Medulla oblongata (tissue), 1 donor: ENCODE results near the gene ASCC3.

Experiments used
- DNase-seq: peaks from one replicate; pipeline ENCODE4 v3.0.0-alpha.2; 2015; ENCODE audit errors: extremely low spot score

Gene ASCC3

DNA sequence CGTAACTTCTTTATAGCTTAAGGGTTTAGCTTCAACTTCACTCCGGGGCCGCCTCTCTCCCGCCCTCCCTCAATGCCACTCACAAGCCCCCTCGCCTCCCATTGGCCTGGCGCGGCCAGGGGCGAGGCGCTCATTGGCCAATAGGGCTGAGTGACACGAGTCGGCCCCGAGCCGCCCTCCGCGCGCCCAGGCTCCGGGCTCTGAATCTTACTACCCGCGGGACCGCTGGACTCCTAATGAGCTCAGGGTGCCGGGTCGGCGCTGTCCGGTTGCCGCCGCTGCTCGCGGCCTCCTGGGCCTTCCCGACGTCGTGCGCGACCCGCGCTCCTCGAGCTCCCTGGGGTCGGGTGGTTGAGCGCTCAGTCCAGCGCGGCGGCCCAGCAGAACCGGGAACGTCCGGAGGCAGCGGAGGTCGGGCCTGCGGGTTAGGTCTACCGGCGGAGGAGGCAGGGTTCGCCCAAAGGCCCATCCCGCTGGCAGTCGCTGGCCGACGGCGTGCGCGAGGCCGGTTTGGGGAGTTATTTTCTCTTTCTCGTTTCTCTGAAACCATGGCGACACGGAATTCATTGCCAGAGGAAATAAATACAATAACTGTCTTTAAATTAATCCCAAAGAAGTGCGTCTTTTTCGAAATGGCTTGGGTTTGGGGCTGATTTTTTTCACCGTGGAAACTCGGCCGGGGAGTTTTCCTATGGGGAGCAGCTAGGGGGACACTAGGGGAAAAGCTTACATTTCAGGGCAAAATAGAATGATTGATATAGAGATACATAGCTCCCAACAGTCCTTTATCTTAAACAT is 416.0 kb downstream of the ASCC3 start, which contains the start of gene SIM1:
TSS of gene SIM1 (minus strand) at position 19 of the 798 bp plus-strand sequence. CDS start 1,453 bp downstream, outside the sequence.
- no peak for DNase-seq

DNA sequence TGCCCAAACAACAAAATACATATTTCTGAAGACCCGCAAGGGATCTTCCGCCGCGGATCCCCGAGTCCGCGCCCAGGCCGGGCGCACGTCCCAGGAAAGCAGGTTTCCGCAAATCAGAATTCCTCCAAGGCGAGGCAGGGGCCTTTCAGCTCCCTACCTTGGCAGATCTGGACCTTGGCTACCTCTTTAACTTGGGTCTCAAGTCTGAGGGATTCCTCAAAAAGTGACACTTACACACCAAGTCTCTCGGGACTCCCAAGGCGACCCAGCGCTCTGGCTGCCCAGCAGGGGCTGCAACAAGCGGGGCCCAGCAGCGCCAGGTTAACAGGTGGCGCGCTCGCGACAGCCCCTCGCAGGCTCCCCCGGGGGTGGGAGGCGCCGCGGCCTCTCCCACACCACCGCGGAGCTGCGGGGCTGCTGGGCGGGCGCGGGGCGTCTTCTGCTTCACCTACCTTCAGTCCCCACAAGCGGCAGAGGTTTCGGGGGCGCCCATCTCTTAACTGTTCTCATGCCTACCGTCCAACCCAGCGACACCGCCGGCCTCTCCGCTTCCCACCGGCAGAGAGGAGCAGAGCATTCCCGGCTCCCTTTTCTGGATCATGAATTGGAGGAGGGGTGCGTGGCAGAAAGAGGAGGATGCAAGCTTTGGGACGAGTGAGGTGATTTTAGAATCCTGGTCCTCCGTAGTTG is 416.8 kb downstream of the ASCC3 start:
- no peak for DNase-seq

DNA sequence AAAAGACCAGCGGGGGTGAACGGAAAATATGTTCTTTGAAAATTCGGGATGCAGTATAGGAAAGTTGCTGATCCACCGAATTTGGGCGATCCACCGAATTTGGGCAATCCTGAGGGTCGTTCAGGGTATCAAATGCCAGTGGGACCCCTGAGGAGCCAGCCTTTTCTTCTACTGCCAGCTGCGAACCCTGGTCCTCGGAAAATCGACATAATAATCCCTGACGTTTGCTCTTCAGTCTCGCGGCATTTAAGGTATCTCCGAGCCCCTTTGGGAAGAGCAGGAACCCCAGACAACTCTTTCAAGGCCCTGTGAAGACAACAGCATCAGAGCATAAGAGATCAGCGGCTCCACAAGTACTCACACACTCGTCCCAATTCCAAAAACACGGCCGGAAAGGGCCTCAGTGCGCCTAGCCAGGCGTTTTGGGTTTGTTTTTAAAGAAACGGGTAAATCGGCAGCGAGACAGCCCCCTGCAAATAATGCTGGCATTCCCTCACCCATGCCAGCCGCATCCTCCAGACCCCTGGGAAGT is 417.4 kb downstream of the ASCC3 start:
- DNase-seq = no peak

DNA sequence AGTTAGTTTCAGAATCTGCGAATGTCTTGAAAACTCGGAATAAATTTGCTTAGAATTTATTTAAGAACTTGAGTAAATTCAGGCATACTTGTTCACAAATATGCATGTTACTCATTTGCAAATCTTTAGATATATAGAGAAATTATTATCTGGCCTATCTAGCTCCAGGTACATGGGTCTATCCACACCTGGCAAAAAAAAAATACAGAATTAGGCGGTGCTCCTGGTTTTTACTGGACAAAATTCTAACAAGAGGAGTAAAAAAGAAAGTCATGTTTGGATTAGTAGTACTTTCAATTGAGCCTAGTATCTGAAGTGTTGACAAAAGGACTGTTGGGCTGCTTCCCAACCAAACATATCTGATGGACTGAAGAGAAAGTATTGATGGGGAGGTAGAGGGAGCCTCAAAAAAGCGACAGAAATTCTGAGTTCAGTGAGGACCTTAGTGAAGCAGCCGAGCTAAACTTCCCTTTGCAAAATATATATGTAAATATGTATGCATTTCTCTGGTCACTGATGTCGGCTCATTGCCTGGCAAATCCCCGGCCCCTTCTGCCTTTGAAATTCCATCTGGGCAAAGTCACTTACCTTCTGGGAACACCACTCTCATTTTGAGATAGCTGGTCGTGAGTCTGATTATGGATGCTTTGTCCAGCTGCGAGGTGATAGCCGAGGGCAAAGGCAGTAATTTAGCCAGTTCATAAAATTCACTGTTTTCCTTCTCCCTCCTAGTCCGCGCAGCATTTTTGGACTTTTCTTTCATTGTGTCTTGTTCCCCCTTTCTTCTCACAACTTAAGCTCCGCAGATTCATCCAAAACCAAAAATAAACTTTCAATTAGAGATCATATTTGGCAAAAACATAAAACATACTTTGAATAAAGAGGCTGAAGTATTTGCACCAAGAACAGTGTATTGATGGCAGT is 418.2 kb downstream of the ASCC3 start:
- no peak for DNase-seq

DNA sequence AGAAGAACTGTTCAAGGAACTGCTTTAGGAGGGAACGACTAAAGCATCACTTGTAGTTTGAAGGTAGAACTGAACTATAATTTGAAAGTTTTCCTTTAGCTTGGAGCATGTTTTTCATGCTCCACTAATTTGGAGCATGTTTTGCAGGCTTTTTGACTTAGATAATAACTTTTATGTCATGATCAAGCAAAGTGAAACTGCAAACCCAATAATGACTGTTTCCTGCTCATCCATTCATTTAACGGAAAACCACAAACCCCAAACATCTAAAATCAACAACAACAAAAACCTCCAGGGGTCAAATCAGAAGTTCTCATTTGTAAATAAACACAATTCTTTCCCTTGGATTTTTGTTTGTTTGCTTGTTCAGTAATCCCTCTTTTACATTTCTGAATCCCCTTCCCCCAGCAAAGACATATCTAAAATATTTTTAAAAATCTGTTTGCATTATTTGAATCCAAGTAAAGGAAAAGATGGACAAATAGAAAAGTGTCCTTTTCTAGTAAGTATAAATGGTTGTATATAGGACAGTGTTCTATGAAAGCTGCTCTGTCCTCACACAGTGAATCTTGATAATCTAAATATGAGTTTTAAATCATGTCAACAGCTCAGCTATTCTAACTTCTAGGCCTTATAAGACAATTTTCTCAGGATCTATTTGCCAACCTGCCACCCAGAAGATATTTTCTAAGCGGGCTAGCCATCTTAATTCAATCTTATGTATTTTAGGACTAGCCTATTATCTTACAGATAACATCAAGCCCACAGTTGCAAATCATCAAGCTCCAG is 419.0 kb downstream of the ASCC3 start:
- no peak for DNase-seq

DNA sequence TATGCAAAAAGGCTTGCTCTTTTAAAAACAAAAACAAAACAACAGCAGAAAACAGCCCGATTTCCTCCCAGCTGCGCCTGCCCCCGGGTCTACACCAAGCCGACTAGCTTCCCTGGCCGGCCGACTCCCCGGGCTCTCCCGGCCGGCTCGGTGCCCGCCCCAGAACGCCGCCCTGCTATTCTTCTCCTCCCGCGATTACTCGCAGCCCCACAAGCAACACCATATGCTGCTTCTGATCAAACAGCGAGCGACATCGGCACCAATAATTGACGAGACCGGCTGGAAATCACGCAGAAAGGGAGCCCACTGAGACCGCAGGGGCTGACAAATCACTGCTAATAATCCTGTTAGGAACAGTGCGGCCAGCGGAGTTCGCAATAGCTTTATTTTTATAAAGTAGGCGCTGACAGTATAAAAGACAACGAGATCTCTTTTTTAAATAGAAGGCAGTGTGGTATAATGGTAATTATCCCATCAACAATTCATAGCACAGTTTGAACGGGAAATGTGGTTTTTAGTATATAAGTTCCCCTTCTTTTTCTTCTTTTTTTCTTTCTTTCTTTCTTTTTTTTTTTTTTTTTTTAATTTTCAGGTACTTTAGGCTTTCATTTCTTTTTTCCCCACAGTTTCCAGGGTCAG is 419.7 kb downstream of the ASCC3 start:
- DNase-seq = no peak

DNA sequence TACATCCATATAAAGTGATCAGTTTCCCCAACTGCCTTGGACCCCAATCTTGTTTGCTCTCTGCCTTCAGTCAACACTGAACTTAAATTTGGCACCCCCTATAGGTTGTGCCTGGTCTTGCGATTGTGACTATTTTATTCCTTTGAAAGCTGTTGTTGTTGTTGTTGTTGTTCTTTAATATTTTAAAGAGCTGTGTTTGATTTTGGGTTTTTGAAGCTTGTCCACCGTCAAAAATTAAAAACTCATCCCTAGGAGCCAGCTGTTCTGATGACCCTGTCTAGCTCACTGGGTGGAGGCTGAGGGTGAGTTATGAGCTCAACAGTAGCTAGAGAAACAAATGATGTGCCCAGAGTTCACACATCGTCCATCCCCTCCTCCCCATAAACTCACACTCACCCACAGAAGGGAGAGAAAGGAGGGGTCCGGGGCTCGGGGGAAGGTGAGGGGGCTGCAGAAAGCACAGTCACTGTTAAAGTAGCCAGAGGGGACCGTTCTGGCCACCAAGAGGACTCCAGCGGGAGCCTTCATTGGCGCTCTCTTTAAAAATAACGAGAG is 420.4 kb downstream of the ASCC3 start:
- DNase-seq = no peak

DNA sequence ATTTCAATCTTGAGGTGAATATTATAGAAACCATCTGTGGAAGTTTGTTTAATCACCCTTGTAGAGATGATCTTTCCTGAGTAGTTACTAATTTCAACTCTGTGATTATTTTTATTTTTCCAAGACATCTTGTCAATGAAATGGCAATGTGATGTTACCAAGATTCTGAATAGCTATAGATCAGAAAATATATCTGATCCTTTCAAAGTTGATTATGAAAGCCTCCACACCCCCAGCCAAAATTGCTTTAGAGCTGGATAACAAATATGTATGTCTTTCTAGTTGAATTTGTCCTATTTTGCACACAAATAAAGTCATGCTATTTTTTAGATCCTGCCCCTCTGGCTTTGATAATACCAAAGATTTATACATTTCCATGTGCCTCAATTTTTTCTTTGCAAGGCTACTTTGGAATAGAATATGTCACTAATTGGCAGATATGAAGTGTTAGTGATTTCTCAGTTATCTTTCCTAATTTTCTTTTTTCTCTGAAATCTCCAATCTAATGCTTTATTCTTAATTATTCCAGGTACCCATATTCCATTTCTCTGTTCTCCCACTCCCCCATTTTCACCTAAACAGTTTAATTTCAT is 421.4 kb downstream of the ASCC3 start:
- no peak for DNase-seq

DNA sequence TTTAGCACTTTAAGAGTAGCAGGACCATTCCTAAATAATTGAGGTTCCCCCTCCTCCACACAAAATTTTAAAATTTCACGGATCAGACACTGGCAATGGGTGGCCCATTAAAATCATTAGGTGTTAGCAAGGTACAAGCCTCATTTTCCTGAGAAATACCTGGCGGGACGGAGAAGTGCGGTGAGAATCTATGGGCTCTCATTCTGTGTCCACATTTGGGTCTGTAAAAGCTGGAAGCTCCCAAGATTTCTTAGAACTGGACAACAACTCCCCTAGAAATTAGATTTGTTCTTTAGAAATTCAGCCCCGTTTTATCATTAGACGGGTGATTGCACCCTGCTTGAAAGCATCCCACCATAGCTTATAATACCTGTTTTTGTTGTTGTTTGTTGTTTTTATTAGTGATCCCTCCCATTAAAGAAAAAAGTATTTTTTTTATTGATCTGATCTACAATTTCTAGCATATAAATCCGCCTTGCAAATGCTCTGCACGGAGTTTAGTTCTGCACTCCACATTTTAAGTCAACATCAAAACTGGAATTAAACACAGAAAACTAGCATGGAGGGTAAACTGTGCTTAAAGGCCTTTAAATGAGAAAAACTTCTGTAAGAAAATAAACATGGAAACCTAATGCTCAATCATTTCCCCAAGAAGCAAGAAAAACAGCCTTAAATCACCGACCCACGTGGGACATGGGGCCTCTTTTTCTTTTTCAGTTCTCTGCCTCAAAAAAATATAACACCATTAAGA is 422.1 kb downstream of the ASCC3 start:
- no peak for DNase-seq
